A549 treated with CORT108297 at 1 μM for 4 hours (cell line): ENCODE measurements around the gene GRM4. TPM values are rescaled to one million over a fixed set of nuclear protein-coding genes. Genes with fewer than 3 reads are reported as not detected.

Source experiments
- total RNA-seq: library from RNA; stranded (reverse); fragments of 200-300 nt; extraction: Qiagen RNA extraction; gene quantifications from 5 replicates; pipeline ENCODE4 v1.2.3, GENCODE V29; 2022

GRM4 gene
- 0.07 to 0.15 TPM (median 0.09 TPM) in 5 replicates for total RNA-seq

GRCh38 chr6:34146021-34146782, at the start of gene GRM4:
Gene GRM4, minus strand, starts transcription at chr6:34146087. Its CDS starts 12,591 bp downstream, at chr6:34133496.

Other genes starting within 250 kb of the GRM4 start
- gene HMGA1, start 90.8 kb upstream of the GRM4 start, total RNA-seq: 471 to 693 TPM (median 648 TPM) in 5 replicates
- 20.9 to 34.7 TPM (median 31.4 TPM) in 5 replicates for gene SMIM29, start 102.9 kb upstream of the GRM4 start, total RNA-seq
- 5.3 to 8.3 TPM (median 5.6 TPM) in 5 replicates for gene NUDT3, start 246.6 kb upstream of the GRM4 start, total RNA-seq